ENCODE data around the gene ARRDC1. TPM values are rescaled to one million over a fixed set of nuclear protein-coding genes. Genes with fewer than 3 reads are reported as not detected.
"Not testable (repeated sequence)": the region's sequence is repeated elsewhere in the genome, so short reads cannot be mapped to it uniquely, and the experiment has no call there.

Gene ARRDC1
- polyA plus RNA-seq, 3 donors from 2014 or later: 39.1 to 60.7 (median 57.3) TPM

GRCh38 chr9:137622211-137622610 is 16.7 kb downstream of the ARRDC1 start:
- H3K27me3 Mint-ChIP-seq (ENCODE audit: low read depth in 3 of 3): peaks cover 3 to 17% (median 7%) of the 10 kb centered on the region in 3 donors
- not testable (repeated sequence) for DNase-seq, H3K36me3 Mint-ChIP-seq, H3K9me3 Mint-ChIP-seq
- peak overlapping the region in 3 of 5 donors; percentile 12 to 43 (median 33) for H3K4me3 Mint-ChIP-seq
- peak overlapping the region in 2 of 6 donors; percentile 55 to 67 for H3K27ac Mint-ChIP-seq
- peaks cover 60 to 66% of the 10 kb centered on the region in 2 donors for H3K4me1 Mint-ChIP-seq

GRCh38 chr9:137626464-137626863 is 21.0 kb downstream of the ARRDC1 start:
- peak overlapping the region; percentile 64 to 93 (median 73) for H3K27ac Mint-ChIP-seq
- H3K4me1 Mint-ChIP-seq: peaks cover 66 to 74% of the 10 kb centered on the region in 2 donors
- no peak for DNase-seq

GRCh38 chr9:137627406-137627805 is 21.9 kb downstream of the ARRDC1 start:
- not testable (repeated sequence) for DNase-seq; H3K27me3 Mint-ChIP-seq (ENCODE audit: low read depth in 3 of 3); H3K9me3 Mint-ChIP-seq; H3K36me3 Mint-ChIP-seq
- peaks cover 69 to 77% of the 10 kb centered on the region in 2 donors for H3K4me1 Mint-ChIP-seq
- peak overlapping the region in 3 of 5 donors; percentile 36 to 96 (median 47) for H3K4me3 Mint-ChIP-seq
- H3K27ac Mint-ChIP-seq: peak overlapping the region in 5 of 6 donors; percentile 94 to 99 (median 96)

More at GRCh38 chr9:137626464-137626863, 21.0 kb downstream of the ARRDC1 start:
- H3K4me3 Mint-ChIP-seq: peak overlapping the region; percentile 21 to 72 (median 63)
- no peaks in the 10 kb centered on the region for H3K9me3 Mint-ChIP-seq
- H3K36me3 Mint-ChIP-seq: peaks cover 0 to 3% (median 0%) of the 10 kb centered on the region in 3 donors
- peaks cover 0 to 2% (median under 1%) of the 10 kb centered on the region in 3 donors for H3K27me3 Mint-ChIP-seq (ENCODE audit: low read depth in 3 of 3)

- no peaks in the 10 kb centered on the region for H3K9me3 Mint-ChIP-seq
- H3K4me3 Mint-ChIP-seq: peak overlapping the region; percentile 64 to 75 (median 67)
- H3K27me3 Mint-ChIP-seq (ENCODE audit: low read depth in 3 of 3): peaks cover 0 to 2% (median 0%) of the 10 kb centered on the region in 3 donors
- peak overlapping the region; percentile 79 to 96 (median 93) for H3K27ac Mint-ChIP-seq
- peaks cover 75 to 85% of the 10 kb centered on the region in 2 donors for H3K4me1 Mint-ChIP-seq
- no peak for DNase-seq
- H3K36me3 Mint-ChIP-seq: peaks cover 0 to 4% (median 3%) of the 10 kb centered on the region in 3 donors
Observed at GRCh38 chr9:137630126-137630525, 24.6 kb downstream of the ARRDC1 start.

GRCh38 chr9:137630679-137631078 is 25.2 kb downstream of the ARRDC1 start:
- Mint-ChIP-seq H3K27me3 (ENCODE audit: low read depth in 3 of 3) (peaks cover 0 to 2% (median 0%) of the 10 kb centered on the region in 3 donors), H3K9me3 (no peaks in the 10 kb centered on the region), H3K4me3 (peak overlapping the region; percentile 64 to 75 (median 67)), H3K36me3 (peaks cover 0 to 4% (median 3%) of the 10 kb centered on the region in 3 donors), H3K27ac (peak overlapping the region; percentile 79 to 94 (median 92)), H3K4me1 (peaks cover 70 to 80% of the 10 kb centered on the region in 2 donors)
- no peak for DNase-seq

- no peak for DNase-seq
- peaks cover 0 to 2% (median 0%) of the 10 kb centered on the region in 3 donors for H3K27me3 Mint-ChIP-seq (ENCODE audit: low read depth in 3 of 3)
- H3K9me3 Mint-ChIP-seq: no peaks in the 10 kb centered on the region
- peaks cover 71 to 79% of the 10 kb centered on the region in 2 donors for H3K4me1 Mint-ChIP-seq
- H3K4me3 Mint-ChIP-seq: peak overlapping the region in 4 of 5 donors; percentile 14 to 46 (median 28)
- H3K27ac Mint-ChIP-seq: peak overlapping the region; percentile 78 to 93 (median 84)
- H3K36me3 Mint-ChIP-seq: peaks cover 0 to 6% (median under 1%) of the 10 kb centered on the region in 3 donors
Observed at GRCh38 chr9:137631345-137632229, 26.1 kb downstream of the ARRDC1 start.

GRCh38 chr9:137632230-137633161 is 27.0 kb downstream of the ARRDC1 start:
- DNase-seq: no peak
- H3K4me3 Mint-ChIP-seq: peak overlapping the region; percentile 20 to 68 (median 64)
- H3K4me1 Mint-ChIP-seq: peaks cover 68 to 77% of the 10 kb centered on the region in 2 donors
- H3K36me3 Mint-ChIP-seq: peaks cover 0 to 6% (median 0%) of the 10 kb centered on the region in 3 donors
- peaks cover 0 to 2% (median 0%) of the 10 kb centered on the region in 3 donors for H3K27me3 Mint-ChIP-seq (ENCODE audit: low read depth in 3 of 3)
- peak overlapping the region; percentile 79 to 93 (median 88) for H3K27ac Mint-ChIP-seq
- H3K9me3 Mint-ChIP-seq: no peaks in the 10 kb centered on the region

GRCh38 chr9:137634016-137634415 is 28.5 kb downstream of the ARRDC1 start:
- Mint-ChIP-seq H3K27me3 (ENCODE audit: low read depth in 3 of 3) (no peaks in the 10 kb centered on the region), H3K27ac (peak overlapping the region; percentile 28 to 93 (median 57)), H3K4me1 (peaks cover 66 to 76% of the 10 kb centered on the region in 2 donors), H3K9me3 (no peaks in the 10 kb centered on the region), H3K36me3 (peaks cover 0 to 6% (median 0%) of the 10 kb centered on the region in 3 donors), H3K4me3 (peak overlapping the region in 2 of 5 donors; percentile 6 to 30)
- no peak for DNase-seq

- no peaks in the 10 kb centered on the region for H3K9me3 Mint-ChIP-seq
- no peak for DNase-seq
- peaks cover 55 to 71% of the 10 kb centered on the region in 2 donors for H3K4me1 Mint-ChIP-seq
- H3K36me3 Mint-ChIP-seq: peaks cover 0 to 11% (median 0%) of the 10 kb centered on the region in 3 donors
- peaks cover 0 to 3% (median 1%) of the 10 kb centered on the region in 3 donors for H3K27me3 Mint-ChIP-seq (ENCODE audit: low read depth in 3 of 3)
- H3K27ac Mint-ChIP-seq: peak overlapping the region; percentile 86 to 96 (median 93)
- H3K4me3 Mint-ChIP-seq: peak overlapping the region; percentile 80 to 92 (median 83)
Observed at GRCh38 chr9:137638680-137639079, 33.2 kb downstream of the ARRDC1 start.

GRCh38 chr9:137639303-137640051 is 34.0 kb downstream of the ARRDC1 start:
- DNase-seq: peak; percentile 54 to 57 (median 57)
- peaks cover 54 to 67% of the 10 kb centered on the region in 2 donors for H3K4me1 Mint-ChIP-seq
- H3K27ac Mint-ChIP-seq: peak overlapping the region; percentile 86 to 96 (median 93)

GRCh38 chr9:137640862-137641261 is 35.4 kb downstream of the ARRDC1 start:
- DNase-seq: no peak
- Mint-ChIP-seq H3K36me3 (peaks cover 0 to 11% (median 0%) of the 10 kb centered on the region in 3 donors), H3K27ac (peak overlapping the region; percentile 88 to 96 (median 92)), H3K4me3 (peak overlapping the region in 4 of 5 donors; percentile 7 to 63 (median 36)), H3K9me3 (no peaks in the 10 kb centered on the region), H3K4me1 (peaks cover 57 to 75% of the 10 kb centered on the region in 2 donors), H3K27me3 (ENCODE audit: low read depth in 3 of 3) (peaks cover 0 to 3% (median 1%) of the 10 kb centered on the region in 3 donors)

More at GRCh38 chr9:137639303-137640051, 34.0 kb downstream of the ARRDC1 start:
- peaks cover 0 to 3% (median 1%) of the 10 kb centered on the region in 3 donors for H3K27me3 Mint-ChIP-seq (ENCODE audit: low read depth in 3 of 3)
- no peaks in the 10 kb centered on the region for H3K9me3 Mint-ChIP-seq
- peaks cover 0 to 11% (median 0%) of the 10 kb centered on the region in 3 donors for H3K36me3 Mint-ChIP-seq
- peak overlapping the region; percentile 80 to 92 (median 83) for H3K4me3 Mint-ChIP-seq

- Mint-ChIP-seq H3K27ac (peak overlapping the region; percentile 68 to 96 (median 85)), H3K9me3 (no peaks in the 10 kb centered on the region), H3K4me3 (peak overlapping the region in 2 of 5 donors; percentile 2 to 61), H3K36me3 (peaks cover 5 to 8% (median 6%) of the 10 kb centered on the region in 3 donors), H3K4me1 (peaks cover 62 to 80% of the 10 kb centered on the region in 2 donors), H3K27me3 (ENCODE audit: low read depth in 3 of 3) (peaks cover 0 to 3% (median 1%) of the 10 kb centered on the region in 3 donors)
- no peak for DNase-seq
Observed at GRCh38 chr9:137642118-137642601, 36.7 kb downstream of the ARRDC1 start.

Data from immature natural killer cell (primary cell).